Type B pancreatic cell (in vitro differentiated cells): ENCODE data around the gene AQP12A. TPM values are rescaled to one million over a fixed set of nuclear protein-coding genes. Genes with fewer than 3 reads are reported as not detected.

Experiments used
- DNase-seq: peaks from one replicate; pipeline ENCODE4 v3.0.0; 2021; ENCODE audit warnings: mixed read lengths; ENCODE audit not compliant: unreplicated experiment; ENCODE audit errors: extremely low spot score
- H3K27ac Mint-ChIP-seq: 2 replicates; pipeline ENCODE4 v1.8.0; 2021; ENCODE audit warnings: mild to moderate bottlenecking, mixed read lengths
- H3K27me3 Mint-ChIP-seq: 2 replicates; pipeline ENCODE4 v1.8.0; 2021; ENCODE audit warnings: mixed read lengths
- H3K36me3 Mint-ChIP-seq: 2 replicates; pipeline ENCODE4 v1.8.0; 2021; ENCODE audit warnings: mixed read lengths
- H3K4me1 Mint-ChIP-seq: one replicate; pipeline ENCODE4 v1.8.0; 2021; ENCODE audit warnings: mixed read lengths; ENCODE audit not compliant: unreplicated experiment
- H3K4me3 Mint-ChIP-seq: 2 replicates; pipeline ENCODE4 v1.8.0; 2021; ENCODE audit warnings: mild to moderate bottlenecking, mixed read lengths
- H3K9me3 Mint-ChIP-seq: 2 replicates; pipeline ENCODE4 v1.8.0; 2021; ENCODE audit warnings: mixed read lengths
- CTCF ChIP-seq: fragments of 200-600 bp; sonication (generic); conservative IDR thresholded peaks from 2 replicates; pipeline ENCODE4 v1.5.0; 2021; ENCODE audit warnings: antibody characterized with exemption, mild to moderate bottlenecking
- total RNA-seq: library from RNA; stranded (reverse); gene quantifications from 2 replicates; pipeline ENCODE4 v1.2.1, GENCODE V29; 2021; ENCODE audit warnings: low replicate concordance

Gene AQP12A
- total RNA-seq, 1 donor from 2014 or later: 0.97 TPM

DNA sequence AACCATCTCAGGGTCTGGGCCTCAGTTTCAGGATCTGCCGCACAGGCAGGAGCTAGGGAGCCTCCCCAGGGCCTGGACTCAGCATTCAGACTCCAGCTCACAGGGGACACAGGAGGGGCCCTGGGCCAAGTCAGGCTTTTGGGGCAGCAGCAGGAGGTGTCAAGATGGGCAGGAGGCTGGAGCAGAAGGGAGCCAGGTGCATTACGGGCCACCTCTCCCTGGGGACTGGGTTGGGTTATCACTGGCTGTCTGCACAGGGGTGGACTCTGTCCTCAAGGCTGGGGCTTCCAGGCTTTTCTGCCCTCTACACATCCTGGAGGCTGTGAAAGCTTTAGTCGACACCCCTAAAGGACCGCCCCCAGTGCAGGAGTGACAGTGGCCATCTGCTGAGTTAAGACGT, 20.0 kb downstream of the AQP12A start:
- TF ChIP-seq CTCF: no peak
- Mint-ChIP-seq H3K27me3 (peaks cover 10% of the 10 kb centered on the region), H3K4me1 (no peaks in the 10 kb centered on the region), H3K27ac (no peak overlapping the region), H3K4me3 (no peak overlapping the region), H3K36me3 (no peaks in the 10 kb centered on the region), H3K9me3 (no peaks in the 10 kb centered on the region)
- no peak for DNase-seq

DNA sequence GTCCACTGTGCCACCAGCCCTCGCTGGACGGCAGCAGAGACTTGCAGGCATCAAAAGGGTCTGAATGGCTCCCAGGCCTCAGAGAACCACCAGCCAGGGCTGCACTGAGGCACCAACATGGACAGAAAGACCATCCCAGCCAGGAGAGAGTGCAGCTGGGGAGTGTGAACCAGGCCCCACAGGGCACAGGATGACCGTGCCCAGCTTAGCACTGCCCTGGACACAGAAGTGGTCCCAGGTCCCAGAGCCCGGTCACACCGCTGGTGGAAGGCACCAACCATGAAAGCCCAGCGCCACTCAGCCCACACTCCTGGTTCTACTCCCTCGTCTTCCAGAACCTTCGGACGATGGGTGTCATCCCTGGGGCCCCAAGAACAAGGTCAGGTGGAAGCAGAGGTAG, 20.5 kb downstream of the AQP12A start:
- Mint-ChIP-seq H3K4me3 (no peak overlapping the region), H3K36me3 (no peaks in the 10 kb centered on the region), H3K9me3 (no peaks in the 10 kb centered on the region), H3K4me1 (no peaks in the 10 kb centered on the region), H3K27ac (no peak overlapping the region), H3K27me3 (peaks cover 10% of the 10 kb centered on the region)
- no peak for TF ChIP-seq CTCF
- no peak for DNase-seq

DNA sequence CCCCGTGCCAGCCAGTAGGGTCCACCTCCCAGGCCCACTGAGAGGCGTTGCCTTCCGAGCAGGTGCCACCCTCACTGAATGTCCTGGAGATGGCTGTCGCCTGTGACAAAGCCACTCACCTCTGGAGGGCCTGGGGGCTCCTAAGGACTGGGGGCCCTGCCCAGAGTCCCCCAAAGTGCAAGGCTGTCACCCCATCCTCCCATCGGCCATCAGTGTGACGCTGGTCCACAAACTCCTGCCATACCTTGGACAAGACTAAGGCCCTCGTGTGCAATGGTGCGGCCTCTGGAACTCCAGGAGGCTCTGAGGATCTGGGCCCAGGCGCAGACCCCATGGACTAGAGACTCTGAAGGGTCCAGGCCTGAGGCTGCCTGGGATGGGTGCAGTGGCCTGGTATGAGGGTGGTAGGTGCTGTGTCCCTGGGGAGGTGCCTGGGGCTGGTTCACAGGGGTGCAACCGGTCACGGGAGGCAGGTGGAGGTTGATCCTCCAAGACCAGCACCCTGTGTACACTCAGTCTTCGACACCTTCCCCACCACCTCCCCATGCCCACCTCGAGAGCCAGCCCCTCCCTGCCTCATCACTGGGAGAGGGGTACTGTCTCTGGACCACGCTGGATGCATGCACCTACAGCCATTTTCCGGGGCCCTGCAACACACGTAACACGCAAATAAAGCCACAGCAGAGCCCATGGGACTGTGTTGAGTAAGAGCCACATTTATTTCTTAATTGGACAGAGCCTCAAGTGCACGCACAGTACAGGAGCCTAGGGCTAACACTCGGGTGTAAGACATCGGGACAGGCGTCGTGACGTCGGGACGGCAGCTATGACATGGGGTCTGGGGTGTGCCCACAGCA, 21.6 kb downstream of the AQP12A start:
- peaks cover 2% of the 10 kb centered on the region for H3K27me3 Mint-ChIP-seq
- DNase-seq: no peak
- H3K4me3 Mint-ChIP-seq: no peak overlapping the region
- H3K9me3 Mint-ChIP-seq: no peaks in the 10 kb centered on the region
- no peak for TF ChIP-seq CTCF
- no peaks in the 10 kb centered on the region for H3K4me1 Mint-ChIP-seq
- no peaks in the 10 kb centered on the region for H3K36me3 Mint-ChIP-seq
- H3K27ac Mint-ChIP-seq: no peak overlapping the region

- H3K36me3 Mint-ChIP-seq: no peaks in the 10 kb centered on the region
- no peaks in the 10 kb centered on the region for H3K9me3 Mint-ChIP-seq
- no peak overlapping the region for H3K4me3 Mint-ChIP-seq
- DNase-seq: no peak
- H3K27me3 Mint-ChIP-seq: no peaks in the 10 kb centered on the region
- H3K27ac Mint-ChIP-seq: no peak overlapping the region
- no peak for TF ChIP-seq CTCF
- H3K4me1 Mint-ChIP-seq: no peaks in the 10 kb centered on the region
Measured at GRCh38 chr2:240713928-240714746, 22.5 kb downstream of the AQP12A start.

DNA sequence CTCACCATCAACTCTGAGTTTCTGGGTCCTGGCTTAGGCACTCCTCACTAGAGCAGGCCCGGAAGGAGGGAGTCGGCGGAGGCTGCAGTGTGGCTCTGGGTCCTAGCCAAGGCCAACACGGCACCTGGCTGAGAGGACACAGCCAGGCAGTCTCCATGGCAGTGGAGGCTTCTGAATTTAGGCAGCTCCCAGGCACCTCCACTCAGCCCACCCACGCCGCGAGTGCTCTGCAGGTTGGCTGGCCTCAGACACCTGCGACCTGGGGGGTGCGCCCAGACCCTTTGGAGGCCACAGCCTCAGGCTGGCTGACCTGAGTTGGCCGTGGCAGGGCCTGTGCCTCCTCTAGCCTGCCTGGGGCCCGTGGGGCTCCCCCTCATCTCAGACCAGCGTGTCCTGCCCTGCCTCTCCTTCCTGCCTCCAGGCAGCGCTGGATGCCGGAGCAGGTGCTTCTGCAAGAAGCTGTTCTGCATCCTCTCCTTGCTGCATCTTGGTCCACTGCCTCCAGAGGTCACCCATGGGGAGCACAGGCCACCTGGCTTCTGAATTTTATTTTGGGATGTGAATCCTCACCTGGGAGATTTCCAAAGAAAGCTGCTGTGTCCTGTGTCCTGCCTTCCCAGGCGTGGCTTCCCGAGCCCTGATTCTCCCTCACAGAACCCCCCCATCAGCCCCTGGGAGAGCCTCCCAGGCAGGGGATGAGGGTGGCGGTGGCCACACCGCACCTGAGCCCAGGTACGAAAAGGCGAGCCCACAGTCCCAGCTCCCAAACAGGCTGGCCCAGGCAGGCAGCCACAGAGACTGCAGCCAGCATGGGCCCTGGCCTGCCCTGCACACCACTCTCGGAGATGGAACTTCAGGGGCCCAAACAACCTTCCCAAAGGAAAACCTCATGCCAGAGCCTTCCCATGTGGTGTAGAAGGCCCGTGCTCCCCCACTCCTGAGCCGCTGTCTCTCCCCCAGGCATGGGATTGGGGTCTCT, 23.4 kb downstream of the AQP12A start:
- no peak for TF ChIP-seq CTCF
- no peaks in the 10 kb centered on the region for H3K4me1 Mint-ChIP-seq

More for the DNA sequence above, 23.4 kb downstream of the AQP12A start:
- Mint-ChIP-seq H3K27me3 (no peaks in the 10 kb centered on the region), H3K36me3 (no peaks in the 10 kb centered on the region), H3K27ac (no peak overlapping the region), H3K4me3 (no peak overlapping the region), H3K9me3 (no peaks in the 10 kb centered on the region)
- DNase-seq: no peak
